Panc1 (cell line): ENCODE results near the gene C5orf58.

Experiments
- CTCF ChIP-seq: fragments of 450-650 bp; IDR thresholded peaks from 2 replicates; pipeline ENCODE4 v1.5.1; 2017; ENCODE audit warnings: mild to moderate bottlenecking
- REST ChIP-seq, 2 experiments: IDR thresholded peaks; 2 replicates each; pipeline ENCODE4 v1.6.1; 2011 to 2012; ENCODE audit warnings: low read depth in 2 of 2, control low read depth in 1 of 2, low read length in 1 of 2, mild to moderate bottlenecking in 1 of 2, moderate library complexity in 1 of 2; ENCODE audit not compliant: insufficient read depth in 1 of 2

- TF ChIP-seq CTCF (no peak), REST (IDR thresholded peaks at IDR 0.05; ENCODE audit: insufficient read depth in 1 of 2, low read depth in 2 of 2, low read length in 1 of 2) (no peak)
Observed at GRCh38 chr5:170192829-170193228, 40.0 kb upstream of the C5orf58 start.
